B cell (primary cell): ENCODE measurements around the gene RBM25.

Source experiments
- EZH2 ChIP-seq: IDR thresholded peaks from 2 replicates; pipeline ENCODE4 v1.6.1; 2012; ENCODE audit warnings: borderline replicate concordance, low read depth, mild to moderate bottlenecking, moderate library complexity, low read length; ENCODE audit not compliant: insufficient read depth, poor library complexity, severe bottlenecking
- TF ChIP-seq, protein P1 (sequence below): fragments of 200-600 bp; IDR thresholded peaks from one replicate; pipeline ENCODE4 v1.8.0; 2022; ENCODE audit warnings: antibody characterized with exemption, mild to moderate bottlenecking

DNA sequence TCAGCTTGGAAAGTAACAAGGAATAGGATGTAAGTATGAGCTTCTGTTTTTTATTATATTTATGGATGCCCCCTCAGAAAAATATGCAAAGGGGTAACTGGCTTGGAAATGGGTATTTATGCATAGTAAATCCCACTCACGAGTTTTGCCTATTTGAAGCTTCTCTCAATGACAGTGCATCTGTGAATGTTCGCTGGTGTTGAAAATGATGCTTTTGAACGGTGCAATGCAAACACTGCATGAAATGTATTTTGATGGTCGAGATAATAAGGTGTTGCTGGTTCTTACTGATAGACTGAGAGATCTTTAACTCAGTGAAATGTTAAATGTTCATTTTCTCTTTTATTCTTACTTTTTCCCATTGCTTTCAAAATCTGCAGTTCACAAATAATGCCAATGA lies 42.0 kb downstream of the RBM25 start:
- TF ChIP-seq, protein P1, sequence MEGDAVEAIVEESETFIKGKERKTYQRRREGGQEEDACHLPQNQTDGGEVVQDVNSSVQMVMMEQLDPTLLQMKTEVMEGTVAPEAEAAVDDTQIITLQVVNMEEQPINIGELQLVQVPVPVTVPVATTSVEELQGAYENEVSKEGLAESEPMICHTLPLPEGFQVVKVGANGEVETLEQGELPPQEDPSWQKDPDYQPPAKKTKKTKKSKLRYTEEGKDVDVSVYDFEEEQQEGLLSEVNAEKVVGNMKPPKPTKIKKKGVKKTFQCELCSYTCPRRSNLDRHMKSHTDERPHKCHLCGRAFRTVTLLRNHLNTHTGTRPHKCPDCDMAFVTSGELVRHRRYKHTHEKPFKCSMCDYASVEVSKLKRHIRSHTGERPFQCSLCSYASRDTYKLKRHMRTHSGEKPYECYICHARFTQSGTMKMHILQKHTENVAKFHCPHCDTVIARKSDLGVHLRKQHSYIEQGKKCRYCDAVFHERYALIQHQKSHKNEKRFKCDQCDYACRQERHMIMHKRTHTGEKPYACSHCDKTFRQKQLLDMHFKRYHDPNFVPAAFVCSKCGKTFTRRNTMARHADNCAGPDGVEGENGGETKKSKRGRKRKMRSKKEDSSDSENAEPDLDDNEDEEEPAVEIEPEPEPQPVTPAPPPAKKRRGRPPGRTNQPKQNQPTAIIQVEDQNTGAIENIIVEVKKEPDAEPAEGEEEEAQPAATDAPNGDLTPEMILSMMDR: no peak
- no peak for TF ChIP-seq EZH2
